Brain microvascular endothelial cell (primary cell): ENCODE measurements around the gene FOXL1.

Experiments
- DNase-seq: peaks from one replicate; pipeline ENCODE4 v3.0.0-alpha.2; 2020
- H3K27ac ChIP-seq: fragments of 250-450 bp; sonication (Bioruptor Pico); 2 replicates; pipeline ENCODE4 v1.5.1; 2020; ENCODE audit warnings: mild to moderate bottlenecking, moderate library complexity
- H3K27me3 ChIP-seq: fragments of 250-450 bp; sonication (Bioruptor Pico); replicated peaks from 2 replicates; pipeline ENCODE4 v1.5.1; 2020; ENCODE audit warnings: mild to moderate bottlenecking
- H3K36me3 ChIP-seq: fragments of 250-450 bp; sonication (Bioruptor Pico); replicated peaks from 2 replicates; pipeline ENCODE4 v1.5.1; 2020; ENCODE audit warnings: mild to moderate bottlenecking
- H3K4me3 ChIP-seq: 2 replicates; pipeline ENCODE4 v1.5.1; 2011; ENCODE audit warnings: low read depth, mild to moderate bottlenecking, control low read depth, low read length, moderate library complexity
- in situ Hi-C: cut with HindIII; loops from 2 replicates; pipeline ENCODE4 v1.10.0; 2017; ENCODE audit warnings: low sequenced_read_pairs, low pct_ligation_motif_present
- TF ChIP-seq, protein P1 (sequence below): IDR thresholded peaks from 2 replicates; pipeline ENCODE4 v1.5.1; 2011; ENCODE audit warnings: low read depth, mild to moderate bottlenecking, moderate library complexity, low read length, control low read depth, inconsistent platforms; ENCODE audit errors: missing control alignments

The FOXL1 gene

DNA sequence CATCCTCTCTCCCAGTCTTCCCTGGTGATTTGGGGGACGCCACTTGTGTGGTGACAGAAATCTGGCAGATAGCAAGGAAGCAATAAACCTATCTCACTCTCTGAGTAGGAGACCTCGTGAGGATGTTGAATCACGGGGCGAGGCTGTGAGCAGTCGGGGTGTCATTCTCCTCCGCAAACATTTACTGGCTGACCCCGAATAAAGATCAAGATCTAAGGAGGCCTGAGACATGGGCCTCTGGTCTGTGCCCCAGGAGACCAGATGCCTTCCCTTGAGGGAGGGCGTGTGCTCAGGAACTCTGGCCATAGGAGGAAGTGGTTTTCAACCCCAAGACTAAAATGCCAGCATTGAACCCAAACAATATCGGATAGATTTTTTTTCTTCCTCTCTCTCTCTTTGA lies 53.1 kb downstream of the FOXL1 start:
- peak; percentile 14 for DNase-seq
- TF ChIP-seq, protein P1, sequence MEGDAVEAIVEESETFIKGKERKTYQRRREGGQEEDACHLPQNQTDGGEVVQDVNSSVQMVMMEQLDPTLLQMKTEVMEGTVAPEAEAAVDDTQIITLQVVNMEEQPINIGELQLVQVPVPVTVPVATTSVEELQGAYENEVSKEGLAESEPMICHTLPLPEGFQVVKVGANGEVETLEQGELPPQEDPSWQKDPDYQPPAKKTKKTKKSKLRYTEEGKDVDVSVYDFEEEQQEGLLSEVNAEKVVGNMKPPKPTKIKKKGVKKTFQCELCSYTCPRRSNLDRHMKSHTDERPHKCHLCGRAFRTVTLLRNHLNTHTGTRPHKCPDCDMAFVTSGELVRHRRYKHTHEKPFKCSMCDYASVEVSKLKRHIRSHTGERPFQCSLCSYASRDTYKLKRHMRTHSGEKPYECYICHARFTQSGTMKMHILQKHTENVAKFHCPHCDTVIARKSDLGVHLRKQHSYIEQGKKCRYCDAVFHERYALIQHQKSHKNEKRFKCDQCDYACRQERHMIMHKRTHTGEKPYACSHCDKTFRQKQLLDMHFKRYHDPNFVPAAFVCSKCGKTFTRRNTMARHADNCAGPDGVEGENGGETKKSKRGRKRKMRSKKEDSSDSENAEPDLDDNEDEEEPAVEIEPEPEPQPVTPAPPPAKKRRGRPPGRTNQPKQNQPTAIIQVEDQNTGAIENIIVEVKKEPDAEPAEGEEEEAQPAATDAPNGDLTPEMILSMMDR: no peak
- no peak overlapping the region for H3K27ac ChIP-seq
- in situ Hi-C loops: no loop called here
- H3K27me3 ChIP-seq: no peaks in the 10 kb centered on the region
- H3K4me3 ChIP-seq: no peak overlapping the region
- no peaks in the 10 kb centered on the region for H3K36me3 ChIP-seq
